Adrenal gland (tissue), 5 donors: ENCODE results near the gene BNC1.

ENCODE experiments used
- POLR2A ChIP-seq, 2 donors: fragments of 450-650 bp; IDR thresholded peaks; one replicate each; pipeline ENCODE4 v1.6.1; 2017; ENCODE audit warnings: antibody characterized with exemption in 2 of 2, mild to moderate bottlenecking in 2 of 2, moderate library complexity in 1 of 2
- TF ChIP-seq, protein P1 (sequence below), 6 experiments: fragments of 450-650 bp in 4 of 6; fragments of 200-600 bp in 2 of 6; sonication (generic) in 1 of 6; IDR thresholded peaks; 1 replicate in 5 of 6; 2 replicates in 1 of 6; pipeline versions ENCODE4 v1.5.1 to v1.8.0; 2016 to 2021; ENCODE audit warnings: antibody characterized with exemption in 6 of 6, mild to moderate bottlenecking in 2 of 6, moderate library complexity in 1 of 6
- donor health status: DM: no; HTN: no; CAD: no.

DNA sequence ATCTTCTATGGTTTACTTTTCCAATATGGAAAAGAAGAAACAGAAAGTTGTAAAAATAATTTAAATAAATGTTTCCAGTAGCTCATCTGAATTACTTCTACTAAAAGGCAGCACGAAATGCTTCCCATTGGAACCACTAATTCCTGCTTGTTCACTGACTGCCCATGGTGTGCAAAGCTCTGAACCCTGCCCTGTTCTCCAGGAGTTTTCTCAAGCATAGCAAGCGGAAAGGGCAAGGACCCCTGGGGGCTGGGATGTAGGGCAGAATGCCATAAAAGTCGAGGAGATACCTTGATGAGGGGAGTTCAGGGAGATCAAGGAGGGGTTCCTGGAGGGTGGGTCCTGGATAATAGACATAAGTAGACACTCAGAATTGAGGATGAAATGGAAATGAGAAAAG lies 35.3 kb upstream of the BNC1 start:
- TF ChIP-seq, protein P1, sequence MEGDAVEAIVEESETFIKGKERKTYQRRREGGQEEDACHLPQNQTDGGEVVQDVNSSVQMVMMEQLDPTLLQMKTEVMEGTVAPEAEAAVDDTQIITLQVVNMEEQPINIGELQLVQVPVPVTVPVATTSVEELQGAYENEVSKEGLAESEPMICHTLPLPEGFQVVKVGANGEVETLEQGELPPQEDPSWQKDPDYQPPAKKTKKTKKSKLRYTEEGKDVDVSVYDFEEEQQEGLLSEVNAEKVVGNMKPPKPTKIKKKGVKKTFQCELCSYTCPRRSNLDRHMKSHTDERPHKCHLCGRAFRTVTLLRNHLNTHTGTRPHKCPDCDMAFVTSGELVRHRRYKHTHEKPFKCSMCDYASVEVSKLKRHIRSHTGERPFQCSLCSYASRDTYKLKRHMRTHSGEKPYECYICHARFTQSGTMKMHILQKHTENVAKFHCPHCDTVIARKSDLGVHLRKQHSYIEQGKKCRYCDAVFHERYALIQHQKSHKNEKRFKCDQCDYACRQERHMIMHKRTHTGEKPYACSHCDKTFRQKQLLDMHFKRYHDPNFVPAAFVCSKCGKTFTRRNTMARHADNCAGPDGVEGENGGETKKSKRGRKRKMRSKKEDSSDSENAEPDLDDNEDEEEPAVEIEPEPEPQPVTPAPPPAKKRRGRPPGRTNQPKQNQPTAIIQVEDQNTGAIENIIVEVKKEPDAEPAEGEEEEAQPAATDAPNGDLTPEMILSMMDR (IDR thresholded peaks at IDR 0.05) = no peak
- no peak for TF ChIP-seq POLR2A (IDR thresholded peaks at IDR 0.05)
